HG02840 (cell line): ENCODE results near the gene OCRL.
"Not testable (repeated sequence)": the region's sequence is repeated elsewhere in the genome, so short reads cannot be mapped to it uniquely, and the experiment has no call there.

ENCODE experiments used
- ATAC-seq: cut with Tn5 transposase; IDR thresholded peaks from one replicate; pipeline ENCODE4 v1.9.1; 2021; ENCODE audit warnings: mild to moderate bottlenecking, moderate library complexity, moderate number of reproducible peaks; ENCODE audit not compliant: unreplicated experiment, low FRiP score

The OCRL gene

GRCh38 chrX:129534816-129535578, 5.1 kb upstream of the OCRL start:
- no peak for ATAC-seq

- no peak for ATAC-seq
These were observed 694 bp downstream of the OCRL start for GRCh38 chrX:129540722-129541184.

DNA sequence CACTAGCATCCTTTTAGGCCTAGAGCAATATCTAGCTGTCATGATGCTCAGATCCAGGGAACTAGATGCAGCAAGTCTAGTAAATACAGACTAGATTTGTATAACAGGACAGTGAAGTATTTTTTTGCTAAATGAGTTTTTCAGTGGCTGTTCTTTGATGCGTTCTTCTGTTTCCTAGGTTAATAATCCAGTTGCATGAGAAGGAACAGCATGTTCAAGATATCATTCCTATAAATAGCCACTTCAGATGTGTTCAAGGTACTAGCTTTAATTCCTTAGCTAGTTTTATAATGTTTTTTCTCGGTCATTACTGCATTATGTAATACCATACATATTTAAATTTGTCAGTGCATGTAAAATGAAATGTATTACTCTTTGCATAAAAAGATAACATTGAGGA, 4.7 kb downstream of the OCRL start:
- ATAC-seq: no peak

GRCh38 chrX:129545408-129545807, 5.3 kb downstream of the OCRL start:
- ATAC-seq: no peak

DNA sequence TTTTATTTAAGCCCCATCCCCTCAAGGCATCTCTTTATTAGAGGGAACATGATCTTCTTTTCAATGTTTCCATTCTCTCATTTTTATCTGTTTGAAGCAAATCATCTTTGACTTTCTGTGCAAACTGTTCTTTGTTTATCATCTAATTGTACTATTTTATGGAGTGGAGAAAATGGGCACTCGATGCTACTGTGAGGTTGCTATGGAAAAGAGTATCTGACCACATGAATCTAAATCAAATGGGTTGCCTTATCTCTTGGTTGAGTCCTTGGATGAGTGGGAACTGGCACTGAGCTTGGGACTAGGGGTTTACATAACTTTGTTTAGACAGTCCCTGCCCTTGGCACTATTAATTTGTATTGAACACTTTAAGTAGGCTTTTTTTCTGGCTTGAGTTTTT, 9.1 kb downstream of the OCRL start:
- no peak for ATAC-seq

DNA sequence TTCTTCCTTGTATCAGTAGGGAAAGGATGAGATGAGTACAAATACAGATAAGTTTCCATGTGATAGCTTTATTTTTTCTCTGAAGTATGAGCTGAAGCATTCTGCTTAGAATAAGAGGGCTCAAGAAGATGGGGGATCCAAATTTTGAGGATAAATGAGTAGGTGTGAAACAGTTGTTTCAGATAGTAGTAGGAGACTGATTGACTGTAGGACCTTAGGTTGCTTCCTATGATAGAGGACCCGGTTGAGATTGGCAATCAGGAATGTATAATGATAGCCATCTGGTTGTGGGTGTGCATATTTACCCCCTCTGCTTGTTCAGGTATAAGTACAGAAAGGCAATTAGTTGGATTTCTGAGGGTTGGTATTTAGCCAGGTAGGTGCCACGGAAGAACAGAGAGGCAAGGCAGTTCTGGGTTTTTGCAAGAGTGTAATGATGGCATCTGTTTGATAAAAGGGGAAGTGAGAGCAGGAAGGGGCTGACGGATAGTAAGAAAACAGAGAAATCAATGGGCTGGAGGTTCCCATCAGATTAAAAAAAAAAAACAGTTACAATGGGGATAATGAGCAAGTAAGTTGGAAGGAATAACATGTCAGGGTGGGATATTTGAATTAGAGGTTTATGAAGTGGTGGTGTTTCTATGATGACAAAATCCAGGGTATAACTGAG, 13.7 kb downstream of the OCRL start:
- peak; percentile 88 for ATAC-seq

DNA sequence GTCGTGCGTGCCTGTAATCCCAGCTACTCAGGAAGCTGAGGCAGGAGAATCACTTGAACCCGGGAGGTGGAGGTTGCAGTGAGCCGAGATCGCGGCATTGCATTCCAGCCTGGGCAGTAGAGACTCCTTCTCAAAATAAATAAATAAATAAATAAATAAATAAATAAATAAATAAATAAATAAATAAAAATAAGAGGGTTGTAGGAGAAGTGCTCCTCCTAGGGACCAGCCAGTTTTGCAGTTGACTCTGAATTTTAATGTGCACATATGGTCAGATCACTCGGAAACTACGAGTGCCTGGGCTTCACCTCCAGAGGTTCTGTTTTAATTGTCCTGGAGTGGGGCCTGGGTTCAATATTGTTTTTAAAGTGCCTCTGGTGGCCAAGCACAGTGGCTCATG, 14.8 kb downstream of the OCRL start:
- ATAC-seq: not testable (repeated sequence)

- ATAC-seq: no peak
These were observed 16.8 kb downstream of the OCRL start for GRCh38 chrX:129556806-129557315.

DNA sequence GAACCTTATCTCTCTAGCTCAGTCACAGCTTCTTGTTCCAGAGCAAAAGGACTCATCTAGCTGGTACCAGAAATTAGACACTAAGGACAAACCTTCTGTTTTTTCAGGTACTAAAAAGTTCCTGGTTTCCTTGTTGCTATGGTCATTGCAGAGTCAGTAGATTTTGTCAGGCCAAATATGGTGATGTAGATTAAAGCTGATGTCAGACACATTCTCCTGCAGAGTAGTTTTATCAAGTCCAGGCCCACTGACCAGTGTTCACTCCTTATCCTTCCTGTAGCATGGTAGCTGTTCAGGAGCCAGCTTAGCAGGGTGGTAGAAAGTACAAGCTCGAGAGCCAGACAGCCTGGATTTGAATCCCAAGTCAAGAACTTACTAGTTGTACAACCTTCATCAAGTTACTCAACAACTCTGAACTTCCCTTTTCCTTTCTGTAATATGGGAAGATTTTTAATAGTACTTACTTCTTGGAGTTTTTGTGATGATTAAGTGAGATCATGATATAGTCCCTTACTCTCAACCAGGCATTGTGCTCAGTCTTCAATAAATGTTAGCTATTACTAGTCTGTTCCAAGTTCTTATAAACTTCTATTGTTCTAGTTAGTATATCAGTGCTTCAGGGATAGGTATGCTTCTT, 17.9 kb downstream of the OCRL start:
- no peak for ATAC-seq

DNA sequence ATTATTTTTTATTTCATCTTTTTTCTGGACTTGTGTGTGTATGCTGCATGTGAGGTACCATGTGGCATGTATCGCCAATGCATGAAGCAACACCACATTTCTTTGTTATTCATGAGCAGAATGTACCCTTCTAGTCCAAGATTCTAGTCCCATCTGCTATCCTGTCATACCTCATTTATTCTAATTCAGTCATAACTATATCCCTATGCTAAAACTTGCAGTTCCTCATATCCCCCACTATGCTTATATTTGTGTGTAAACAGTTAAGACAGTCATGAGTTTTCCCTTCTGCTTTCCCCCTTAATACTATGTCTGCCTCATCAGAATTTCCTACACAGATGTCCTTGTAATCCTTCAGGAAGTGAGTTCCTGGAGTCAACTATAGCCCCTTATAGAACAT, 19.7 kb downstream of the OCRL start:
- ATAC-seq: no peak

DNA sequence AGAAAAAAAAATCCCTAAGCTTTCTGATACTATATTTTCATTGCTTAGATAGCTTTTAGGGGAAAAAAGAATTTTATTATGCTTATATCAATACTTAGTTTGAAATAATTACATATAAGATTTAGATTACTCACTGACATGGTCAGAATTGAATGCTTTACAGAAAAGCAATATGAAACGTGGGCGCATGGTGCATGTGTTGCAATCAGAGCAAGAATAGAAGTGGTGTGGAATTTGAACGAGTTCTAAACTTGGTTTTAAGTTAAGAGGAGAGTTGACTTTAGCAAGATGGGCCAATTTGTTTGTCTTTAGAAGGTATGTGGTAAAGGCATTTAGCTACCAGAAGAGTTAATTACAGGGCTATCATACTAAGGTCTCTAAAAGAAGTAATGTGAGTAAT, 21.4 kb downstream of the OCRL start:
- no peak for ATAC-seq

DNA sequence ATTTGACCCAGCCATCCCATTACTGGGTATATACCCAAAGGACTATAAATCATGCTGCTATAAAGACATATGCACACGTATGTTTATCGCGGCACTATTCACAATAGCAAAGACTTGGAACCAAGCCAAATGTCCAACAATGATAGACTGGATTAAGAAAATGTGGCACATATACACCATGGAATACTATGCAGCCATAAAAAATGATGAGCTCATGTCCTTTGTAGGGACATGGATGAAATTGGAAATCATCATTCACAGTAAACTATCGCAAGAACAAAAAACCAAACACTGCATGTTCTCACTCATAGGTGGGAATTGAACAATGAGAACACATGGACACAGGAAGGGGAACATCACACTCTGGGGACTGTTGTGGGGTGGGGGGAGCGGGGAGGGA, 24.3 kb downstream of the OCRL start:
- not testable (repeated sequence) for ATAC-seq

GRCh38 chrX:129565046-129565650, 25.1 kb downstream of the OCRL start:
- ATAC-seq: no peak

GRCh38 chrX:129566073-129566472, 26.0 kb downstream of the OCRL start:
- ATAC-seq: no peak

DNA sequence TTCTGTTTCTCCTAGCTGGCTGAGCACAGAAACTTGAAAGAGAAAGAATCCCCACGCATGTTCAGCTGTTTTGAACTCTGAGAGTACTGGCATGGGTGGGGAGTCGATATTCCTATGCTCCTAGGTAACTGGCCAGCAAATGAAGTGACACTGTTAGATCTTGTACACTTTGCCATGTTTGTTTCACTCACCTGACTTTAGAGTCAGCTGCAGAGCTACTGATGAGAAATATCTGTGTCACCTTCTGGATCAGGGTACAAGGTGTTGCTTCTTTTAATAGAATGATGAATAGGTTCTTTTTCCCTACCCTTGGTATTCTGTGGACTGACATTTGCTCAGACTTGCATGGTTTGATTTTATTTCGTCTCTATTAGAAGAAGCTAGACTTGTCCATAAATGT, 28.3 kb downstream of the OCRL start:
- no peak for ATAC-seq

GRCh38 chrX:129572422-129572821, 32.4 kb downstream of the OCRL start:
- ATAC-seq: no peak

GRCh38 chrX:129573652-129574051, 33.6 kb downstream of the OCRL start:
- not testable (repeated sequence) for ATAC-seq

- no peak for ATAC-seq
These were observed 34.2 kb downstream of the OCRL start for GRCh38 chrX:129574214-129574613.

DNA sequence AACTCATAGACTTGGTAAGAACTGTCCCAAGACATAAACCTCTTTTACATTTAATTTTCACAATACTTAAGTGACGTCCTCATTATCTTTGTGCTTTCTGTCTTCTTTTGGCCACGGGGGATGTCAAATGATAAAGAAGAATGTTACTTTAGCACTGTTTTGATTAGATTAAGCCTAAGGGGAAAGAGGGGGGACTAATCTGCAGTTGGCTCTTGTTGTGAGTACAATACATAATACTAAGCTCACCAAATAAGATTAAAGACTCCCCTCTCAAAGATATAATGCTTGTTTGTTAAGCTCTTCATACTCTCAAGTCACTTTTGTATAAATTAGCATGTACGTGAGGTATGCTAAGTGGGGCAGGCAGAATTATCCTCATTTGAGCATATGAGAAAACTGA, 36.5 kb downstream of the OCRL start:
- ATAC-seq: no peak

GRCh38 chrX:129577473-129577872, 37.4 kb downstream of the OCRL start:
- no peak for ATAC-seq

GRCh38 chrX:129577877-129578276, 37.8 kb downstream of the OCRL start:
- ATAC-seq: no peak
